Thymus (tissue), 11 donors: ENCODE results near the gene SCN1B. TPM values are rescaled to one million over a fixed set of nuclear protein-coding genes. Genes with fewer than 3 reads are reported as not detected.
"Not testable (repeated sequence)": the region's sequence is repeated elsewhere in the genome, so short reads cannot be mapped to it uniquely, and the experiment has no call there.

ENCODE experiments used
- DNase-seq, 9 donors: peaks; one replicate each; pipeline ENCODE4 v3.0.0-alpha.2; 2013; ENCODE audit warnings: low spot score in 9 of 9, low read depth in 6 of 9, missing footprints in 1 of 9
- H3K27ac ChIP-seq, 2 donors: one replicate each; pipeline ENCODE4 v1.5.1; 2013; ENCODE audit warnings: control low read depth in 1 of 2, low read depth in 1 of 2, low read length in 1 of 2, mild to moderate bottlenecking in 1 of 2, moderate library complexity in 1 of 2
- H3K27me3 ChIP-seq, 2 donors: one replicate each; pipeline ENCODE4 v1.5.1; 2013; ENCODE audit warnings: low read length in 1 of 2; ENCODE audit not compliant: control insufficient read depth in 2 of 2, insufficient read depth in 1 of 2
- H3K36me3 ChIP-seq, 2 donors: one replicate each; pipeline ENCODE4 v1.5.1; 2013; ENCODE audit warnings: low read length in 1 of 2, mild to moderate bottlenecking in 1 of 2, moderate library complexity in 1 of 2; ENCODE audit not compliant: control insufficient read depth in 2 of 2, insufficient read depth in 2 of 2
- H3K4me1 ChIP-seq, 2 donors: one replicate each; pipeline ENCODE4 v1.5.1; 2013; ENCODE audit warnings: low read length in 2 of 2; ENCODE audit not compliant: control insufficient read depth in 2 of 2, insufficient read depth in 2 of 2
- H3K4me3 ChIP-seq, 2 donors: one replicate each; pipeline ENCODE4 v1.5.1; 2013; ENCODE audit warnings: low read length in 2 of 2, control low read depth in 1 of 2, mild to moderate bottlenecking in 1 of 2
- H3K9me3 ChIP-seq, 2 donors: one replicate each; pipeline ENCODE4 v1.5.1; 2013; ENCODE audit warnings: low read length in 1 of 2, mild to moderate bottlenecking in 1 of 2; ENCODE audit not compliant: control insufficient read depth in 2 of 2, insufficient read depth in 1 of 2
- whole genome bisulfite sequencing: extraction: QIAGEN DNeasy Blood & Tissue Kit; methylation state at CpG from one replicate; pipeline ENCODE4 v1.1.7; 2013; 5-methylcytosine and 5-hydroxymethylcytosine counted together
- polyA plus RNA-seq: library from polyadenylated mRNA; stranded (reverse); fragments of 200-250 nt; gene quantifications from one replicate; pipeline ENCODE4 v1.2.3, GENCODE V29; 2013
- total RNA-seq: library from RNA; stranded (reverse); fragments of 120-200 nt; gene quantifications from one replicate; pipeline ENCODE4 v1.2.4, GENCODE V29; 2013
- donor health status: healthy.

SCN1B gene
- total and polyA plus RNA-seq, 2 donors, result 0.28 to 3.4 TPM

DNA sequence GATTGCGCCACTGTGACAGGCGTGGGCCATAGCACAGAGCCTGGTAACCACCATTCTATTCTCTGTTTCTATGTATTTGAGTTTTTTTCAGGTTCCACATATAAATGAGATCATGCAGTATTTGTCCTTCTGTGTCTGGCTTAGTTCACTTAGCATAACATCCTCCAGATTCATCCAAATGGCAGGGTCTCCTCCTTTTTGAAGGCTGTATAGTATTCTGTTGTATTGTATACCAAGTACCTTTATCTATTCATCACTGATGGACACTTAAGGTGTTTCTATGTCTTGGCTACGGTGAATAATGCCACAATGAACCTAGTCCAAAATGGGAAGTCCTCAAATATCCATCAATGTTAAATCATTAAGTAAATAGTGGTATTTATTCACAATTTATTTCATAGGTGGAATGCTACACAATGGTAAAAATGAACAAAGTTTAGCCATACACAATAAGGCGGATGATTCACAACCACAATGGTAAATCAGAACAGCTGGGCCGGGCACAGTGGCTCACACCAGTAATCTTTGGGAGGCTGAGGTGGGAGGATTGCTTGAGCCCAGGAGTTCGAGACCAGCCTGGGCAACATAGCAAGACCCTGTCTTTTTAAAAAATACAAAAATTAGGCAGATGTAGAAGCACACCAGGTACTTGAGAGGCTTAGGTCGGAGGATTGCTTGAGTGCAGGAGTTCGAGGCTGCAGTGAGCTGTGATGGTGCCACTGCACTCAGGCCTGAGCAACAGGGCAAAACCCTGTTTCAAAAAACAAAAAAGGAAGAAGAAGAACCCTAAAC lies 38.5 kb upstream of the SCN1B start:
- H3K36me3 ChIP-seq, result no peaks in the 10 kb centered on the region

DNA sequence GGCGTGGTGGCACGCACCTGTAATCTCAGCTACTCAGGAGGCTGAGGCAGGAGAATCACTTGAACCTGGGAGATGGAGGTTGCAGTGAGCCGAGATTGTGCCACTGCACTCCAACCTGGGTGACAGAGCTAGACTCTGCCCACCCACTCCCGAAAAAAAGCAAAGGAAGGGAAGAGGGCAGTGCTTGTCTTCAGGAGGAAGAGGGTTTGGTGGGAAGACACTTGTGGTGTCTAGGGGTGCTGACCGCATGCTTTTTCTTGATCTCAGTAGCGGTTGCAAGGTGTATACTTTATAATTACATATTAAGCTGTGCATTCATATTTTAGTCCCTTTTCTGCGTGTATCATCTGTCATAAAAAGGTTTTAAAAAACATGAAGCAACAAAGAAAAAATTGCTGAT lies 37.7 kb upstream of the SCN1B start:
- not testable (repeated sequence) for H3K36me3 ChIP-seq, DNase-seq, H3K27me3 ChIP-seq, H3K27ac ChIP-seq, H3K4me3 ChIP-seq
- WGBS, result 97% methylated on average over 7 of the region's 7 CpGs
- peaks cover 17 to 27% of the 10 kb centered on the region in 2 donors for H3K4me1 ChIP-seq
- peaks cover 0 to 13% of the 10 kb centered on the region in 2 donors for H3K9me3 ChIP-seq

More for the DNA sequence above, 38.5 kb upstream of the SCN1B start:
- H3K4me3 ChIP-seq, result no peak overlapping the region
- DNase-seq, result no peak
- H3K9me3 ChIP-seq, result peaks cover 0 to 13% of the 10 kb centered on the region in 2 donors
- no peaks in the 10 kb centered on the region for H3K27me3 ChIP-seq
- peaks cover 10 to 19% of the 10 kb centered on the region in 2 donors for H3K4me1 ChIP-seq
- H3K27ac ChIP-seq, result no peak overlapping the region
- 98% methylated on average over 8 of the region's 8 CpGs for WGBS

DNA sequence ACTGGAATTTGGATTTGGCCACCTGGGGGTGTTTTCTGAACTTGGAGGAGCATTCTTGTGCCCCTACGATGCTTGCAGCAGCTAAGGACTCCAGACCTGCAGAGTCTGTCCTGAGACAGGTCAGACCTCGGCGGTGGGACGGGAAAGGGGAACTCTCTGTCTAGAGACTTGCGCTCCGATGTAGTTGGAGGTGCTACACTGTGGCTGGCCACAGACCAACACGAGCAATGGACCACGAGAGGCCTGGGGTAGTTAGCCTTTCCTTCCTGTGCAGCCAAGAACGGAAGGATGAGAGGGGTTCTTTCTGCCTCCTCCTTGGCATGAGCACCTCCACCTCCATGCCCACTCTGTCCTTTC lies 36.0 kb upstream of the SCN1B start:
- Histone ChIP-seq H3K36me3 (no peaks in the 10 kb centered on the region), H3K4me1 (peaks cover 24 to 44% of the 10 kb centered on the region in 2 donors), H3K27ac (no peak overlapping the region), H3K4me3 (no peak overlapping the region), H3K9me3 (peaks cover 0 to 13% of the 10 kb centered on the region in 2 donors), H3K27me3 (no peaks in the 10 kb centered on the region)
- 77% methylated on average over 9 of the region's 9 CpGs for WGBS
- no peak for DNase-seq

DNA sequence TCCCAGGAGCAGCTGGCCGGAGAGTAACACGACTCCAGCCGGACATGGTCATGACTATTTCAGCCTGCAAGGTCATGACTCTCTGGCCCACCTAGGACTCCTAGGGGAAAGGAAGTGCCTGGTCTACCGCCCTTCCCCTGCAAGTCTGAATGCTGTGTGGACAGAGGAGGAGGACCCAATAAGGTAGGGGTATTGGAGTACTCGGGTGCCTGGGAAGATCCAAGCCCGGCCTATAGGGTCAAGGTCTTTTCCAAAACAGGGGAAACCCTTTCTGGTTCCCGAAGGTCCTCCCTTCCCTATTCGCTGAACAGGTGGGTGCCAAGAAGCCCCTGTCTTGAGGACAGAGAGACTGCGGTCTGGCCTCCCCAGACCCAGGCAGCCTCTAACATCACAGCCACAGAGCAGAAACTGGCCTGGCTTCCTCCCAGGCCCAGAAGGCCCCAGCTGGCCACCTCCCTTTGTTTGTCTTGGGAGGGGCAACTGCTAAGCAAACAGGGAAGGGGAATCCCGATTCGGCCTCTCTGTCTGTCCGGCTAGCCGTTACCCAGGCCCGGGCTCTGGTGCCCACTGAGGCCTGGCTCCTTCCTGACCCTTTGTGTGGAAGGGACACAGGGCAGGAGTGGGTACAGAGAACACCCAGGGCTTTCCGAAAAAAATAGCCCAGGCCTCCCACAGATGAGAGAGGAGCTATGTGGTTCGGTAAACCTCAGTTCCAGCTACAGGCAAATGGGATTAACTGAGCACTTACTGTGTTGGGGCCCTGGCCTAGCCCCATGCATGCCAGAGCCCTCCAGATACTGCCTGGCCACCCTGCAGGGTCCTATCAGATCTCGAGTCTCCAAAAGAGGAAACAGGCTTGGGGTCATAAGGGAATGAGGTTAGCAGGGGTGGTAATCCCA lies 35.4 kb upstream of the SCN1B start:
- peak overlapping the region; percentile 15 to 20 for H3K27ac ChIP-seq
- peaks cover 28 to 50% of the 10 kb centered on the region in 2 donors for H3K4me1 ChIP-seq
- H3K4me3 ChIP-seq, result no peak overlapping the region
- peaks cover 0 to 13% of the 10 kb centered on the region in 2 donors for H3K9me3 ChIP-seq
- H3K36me3 ChIP-seq, result no peaks in the 10 kb centered on the region
- no peak for DNase-seq
- 96% methylated on average over 17 of the region's 17 CpGs for WGBS
- H3K27me3 ChIP-seq, result no peaks in the 10 kb centered on the region

DNA sequence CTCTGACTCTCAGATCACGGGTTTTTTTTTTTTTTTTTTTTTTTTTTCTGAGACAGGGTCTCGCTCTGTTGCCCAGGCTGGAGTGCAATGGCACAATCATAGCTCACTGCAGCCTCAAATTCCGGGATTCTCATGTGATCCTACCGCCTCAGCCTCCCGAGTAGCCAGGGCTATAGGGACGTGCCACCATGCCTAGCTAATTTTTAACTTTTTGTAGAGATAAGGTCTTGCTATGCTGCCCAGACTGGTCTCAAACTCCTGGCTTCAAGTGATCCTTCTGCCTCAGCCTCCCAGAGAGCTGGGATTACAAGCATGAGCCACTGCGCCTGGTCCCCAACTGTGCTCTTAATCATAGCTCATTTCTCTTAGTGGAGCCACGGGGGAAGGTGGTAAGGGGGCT lies 34.7 kb upstream of the SCN1B start:
- Histone ChIP-seq H3K36me3 (no peaks in the 10 kb centered on the region), H3K27ac (peak overlapping the region in 1 of 2 donors; percentile 19), H3K4me1 (peaks cover 28 to 52% of the 10 kb centered on the region in 2 donors), H3K27me3 (no peaks in the 10 kb centered on the region), H3K4me3 (no peak overlapping the region), H3K9me3 (peaks cover 0 to 13% of the 10 kb centered on the region in 2 donors)
- DNase-seq, result no peak
- 97% methylated on average over 8 of the region's 8 CpGs for WGBS

DNA sequence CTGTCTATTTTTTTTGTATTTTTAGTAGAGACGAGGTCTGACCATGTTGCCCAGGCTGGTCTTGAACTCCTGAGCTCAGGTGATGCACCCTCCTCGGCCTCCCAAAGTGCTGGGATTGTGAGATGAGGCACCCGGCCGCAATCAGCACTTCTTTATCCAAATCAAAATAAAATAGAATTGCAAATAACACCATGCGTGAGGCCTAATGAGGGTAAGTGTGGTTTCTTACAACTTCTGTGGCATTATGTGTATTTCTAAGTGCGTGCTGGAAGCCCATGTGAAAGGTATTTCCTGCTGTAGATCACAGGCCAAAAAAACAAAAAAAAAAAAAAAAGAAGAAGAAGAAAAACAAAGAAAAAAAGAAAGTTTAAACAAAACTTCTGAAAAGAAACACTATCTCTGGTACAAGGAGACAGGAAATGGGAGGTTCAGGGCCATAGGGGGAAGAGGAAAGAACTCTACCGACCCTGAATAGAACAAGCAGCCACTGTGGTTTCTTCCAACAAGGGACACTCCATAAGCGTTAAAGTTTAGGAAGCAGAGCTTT lies 33.1 kb upstream of the SCN1B start:
- no peaks in the 10 kb centered on the region for H3K27me3 ChIP-seq
- no peak overlapping the region for H3K4me3 ChIP-seq
- H3K9me3 ChIP-seq, result peaks cover 0 to 13% of the 10 kb centered on the region in 2 donors
- peak overlapping the region; percentile 89 to 95 for H3K27ac ChIP-seq
- H3K4me1 ChIP-seq, result peaks cover 31 to 64% of the 10 kb centered on the region in 2 donors
- WGBS, result 12% methylated on average over 8 of the region's 8 CpGs
- DNase-seq, result peak in 2 of 9 donors; percentile 47 to 77
- H3K36me3 ChIP-seq, result peaks cover 0 to 3% of the 10 kb centered on the region in 2 donors

DNA sequence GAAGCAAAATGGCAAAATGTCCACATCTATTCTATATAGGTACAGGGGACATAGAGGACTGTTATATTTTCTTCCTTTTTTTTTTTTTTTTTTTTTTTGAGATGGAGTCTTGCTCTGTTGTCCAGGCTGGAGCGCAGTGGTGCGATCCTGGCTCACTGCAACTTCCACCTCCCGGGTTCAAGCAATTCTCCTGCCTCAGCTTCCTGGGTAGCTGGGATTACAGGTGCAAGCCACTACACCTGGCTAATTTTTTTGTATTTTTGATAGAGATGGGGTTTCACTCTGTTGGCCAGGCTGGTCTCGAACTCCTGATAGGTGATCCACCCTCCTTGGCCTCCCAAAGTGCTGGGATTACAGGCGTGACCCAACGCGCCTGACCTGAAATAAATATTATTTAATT lies 32.0 kb upstream of the SCN1B start:
- 94% methylated on average over 7 of the region's 7 CpGs for WGBS
- H3K4me1 ChIP-seq, result peaks cover 31 to 71% of the 10 kb centered on the region in 2 donors
- not testable (repeated sequence) for DNase-seq

DNA sequence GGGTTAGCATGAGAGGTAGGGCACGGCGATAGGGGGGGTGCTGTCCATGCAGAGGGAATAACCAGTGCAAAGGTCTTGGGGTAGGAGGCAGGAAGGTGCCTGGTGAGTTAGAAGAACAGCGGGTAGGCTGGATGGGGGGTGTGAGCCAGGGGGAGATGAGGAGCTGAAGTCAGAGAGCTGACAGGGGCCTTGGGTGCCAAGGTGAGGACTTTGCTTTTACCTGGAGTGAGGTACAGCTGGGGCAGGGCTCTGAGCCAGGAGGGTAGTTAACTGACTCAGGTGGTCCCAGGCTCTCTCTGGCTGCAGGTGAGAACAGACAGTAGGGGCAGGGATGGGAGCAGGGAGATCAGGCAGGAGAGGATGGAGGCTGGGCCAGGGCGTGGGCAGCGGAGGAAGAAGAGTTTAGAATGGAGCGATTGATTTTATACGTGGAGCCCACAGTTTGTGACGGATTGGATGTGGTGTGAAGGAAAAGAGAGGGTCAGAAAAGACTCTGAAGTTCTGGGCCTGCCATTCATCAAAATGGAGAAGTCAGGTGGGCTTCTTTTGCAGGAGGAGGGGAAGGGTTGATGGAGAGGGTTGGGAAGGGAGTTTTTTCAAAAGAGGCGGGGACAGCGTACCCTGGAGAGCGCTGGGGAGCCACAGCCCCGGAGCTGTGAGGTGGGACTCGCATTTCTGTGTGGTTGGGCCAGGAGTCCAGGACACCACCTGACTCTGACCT lies 31.3 kb upstream of the SCN1B start:
- 71% methylated on average over 13 of the region's 13 CpGs for WGBS
- H3K9me3 ChIP-seq, result peaks cover 0 to 13% of the 10 kb centered on the region in 2 donors
- peaks cover 0 to 8% of the 10 kb centered on the region in 2 donors for H3K36me3 ChIP-seq
- H3K4me3 ChIP-seq, result peak overlapping the region; percentile 47 to 84
- no peaks in the 10 kb centered on the region for H3K27me3 ChIP-seq
- H3K4me1 ChIP-seq, result peaks cover 38 to 78% of the 10 kb centered on the region in 2 donors
- peak overlapping the region; percentile 87 to 97 for H3K27ac ChIP-seq
- DNase-seq, result no peak

More for the DNA sequence above, 32.0 kb upstream of the SCN1B start:
- H3K4me3 ChIP-seq, H3K36me3 ChIP-seq, H3K27me3 ChIP-seq: not testable (repeated sequence)
- Histone ChIP-seq H3K27ac (peak overlapping the region in 1 of 2 donors; percentile 89), H3K9me3 (peaks cover 0 to 13% of the 10 kb centered on the region in 2 donors)
